HG03196 (cell line): ENCODE data around the gene HYAL2.

Experiments used
- ATAC-seq: cut with Tn5 transposase; IDR thresholded peaks from one replicate; pipeline ENCODE4 v1.9.1; 2021; ENCODE audit not compliant: unreplicated experiment

Gene HYAL2

DNA sequence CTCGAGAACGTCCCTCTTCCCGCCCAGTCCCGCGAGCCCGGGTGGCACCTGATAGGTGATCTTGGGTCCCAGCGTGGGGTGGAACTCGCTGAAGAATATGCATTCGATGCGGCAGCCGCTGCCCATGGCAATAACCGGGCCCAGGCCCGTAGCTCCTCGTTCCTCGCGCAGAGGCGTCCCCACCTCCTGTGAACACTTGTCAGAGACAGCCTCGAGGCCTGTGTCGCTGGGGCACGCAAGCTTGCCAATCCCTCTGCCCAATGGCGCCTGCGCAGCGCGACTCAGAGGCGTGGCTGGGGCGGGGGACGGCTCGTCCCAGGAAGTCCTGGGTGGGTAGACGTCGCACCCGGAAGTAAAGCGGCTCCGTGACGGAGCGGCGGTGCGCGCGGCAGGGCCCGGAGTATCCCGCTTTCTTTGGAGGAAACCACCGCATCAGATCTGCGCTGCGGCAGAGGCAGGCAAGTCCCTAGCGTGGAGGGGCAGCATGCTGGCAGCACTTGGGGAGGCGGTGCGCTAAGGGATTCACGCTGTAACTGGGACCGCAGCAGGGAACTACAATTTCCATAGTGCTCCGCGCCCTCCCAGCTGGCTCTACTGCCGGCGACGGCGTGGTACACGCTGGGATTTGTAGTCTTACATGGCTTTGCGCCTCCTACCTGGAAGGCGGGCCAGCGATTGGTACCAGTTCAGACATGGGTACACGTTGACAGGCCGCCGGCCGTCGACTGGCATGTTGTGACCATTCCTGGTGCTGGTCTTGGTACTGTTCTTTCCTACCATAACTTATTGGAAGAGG lies 28.2 kb upstream of the HYAL2 start, which contains the start of the genes CYB561D2 and NPRL2:
Gene CYB561D2, plus strand, starts transcription at position 336 of the 796 bp plus-strand sequence. CDS start 572 bp downstream, outside the sequence.
Gene NPRL2, minus strand, starts transcription at position 249 of the 796 bp plus-strand sequence. Its CDS starts 123 bp downstream, at position 126.
- ATAC-seq = peak; percentile 75

DNA sequence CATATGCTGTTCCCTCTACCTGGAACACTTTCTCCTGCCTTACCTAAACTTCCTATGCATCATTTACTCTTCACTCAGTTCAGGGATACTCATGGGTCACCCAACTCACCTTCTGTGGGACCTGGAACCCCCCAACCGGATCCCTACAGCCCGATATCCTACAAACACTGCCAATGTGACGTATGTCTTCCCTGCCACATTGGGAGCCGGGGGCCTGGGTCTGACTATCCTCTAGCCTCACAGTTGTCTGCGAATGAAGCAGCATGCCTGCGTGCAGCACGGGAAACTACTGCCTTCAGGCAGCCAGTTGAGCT lies 27.6 kb upstream of the HYAL2 start:
- no peak for ATAC-seq

DNA sequence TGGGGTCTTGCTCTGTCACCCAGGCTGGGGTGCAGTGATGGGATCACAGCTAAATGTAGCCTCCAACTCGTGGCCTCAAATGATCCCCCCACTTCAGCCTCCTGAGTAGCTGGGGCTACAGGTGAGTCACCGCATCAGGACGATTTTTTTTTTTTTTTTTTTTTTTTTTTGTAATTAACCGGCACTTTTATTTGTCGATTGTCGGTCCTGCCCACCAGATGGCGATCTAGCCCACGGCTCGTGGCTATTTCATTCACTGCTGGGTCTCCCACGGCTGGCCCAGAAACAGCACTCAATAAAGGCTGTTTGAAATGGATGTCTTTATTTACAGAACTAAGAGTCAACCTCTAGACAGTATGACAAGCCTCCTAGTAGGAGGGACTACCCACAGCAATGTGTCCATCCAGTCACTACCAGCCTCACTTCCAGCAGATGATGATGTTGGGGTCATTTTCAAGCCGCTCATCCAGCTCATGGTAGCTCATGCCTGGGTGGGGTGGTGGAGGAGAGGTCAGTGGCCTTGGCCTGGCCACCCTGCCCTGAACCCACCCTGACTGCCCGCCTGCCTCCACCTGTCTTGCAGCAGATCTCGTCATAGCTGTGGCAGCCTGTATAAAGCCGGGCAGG lies 24.8 kb upstream of the HYAL2 start:
- ATAC-seq = no peak

DNA sequence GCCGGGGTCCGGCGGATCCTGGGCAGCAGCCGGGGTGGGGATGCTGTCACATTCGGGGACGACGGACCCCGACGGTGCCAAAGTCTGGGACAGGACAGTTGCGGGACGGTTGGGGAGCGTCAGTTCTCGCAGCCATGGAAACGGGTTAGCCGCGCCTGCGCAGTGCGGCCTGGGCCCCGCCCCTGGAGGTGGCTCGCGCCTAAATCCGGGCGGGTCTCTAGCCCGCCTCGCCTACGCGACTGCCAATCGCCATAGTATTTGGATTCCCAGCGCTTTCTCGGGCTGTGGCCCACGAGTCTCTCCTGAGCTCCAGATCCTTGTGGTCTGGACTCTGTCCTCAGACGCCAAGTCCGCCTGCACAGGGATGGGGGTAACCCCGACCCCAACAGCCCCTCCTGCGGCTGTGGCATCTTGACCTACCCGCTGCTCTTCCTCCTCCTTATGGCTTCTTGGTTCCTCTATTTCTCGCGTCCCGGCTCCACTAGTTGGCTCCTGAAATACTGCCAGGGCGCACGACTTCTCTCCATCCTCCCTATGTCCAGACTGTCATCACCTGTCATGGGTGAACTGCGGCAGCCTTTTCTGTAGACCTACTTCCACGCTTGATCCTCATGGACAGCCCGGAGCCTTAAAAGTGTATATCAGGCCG lies 23.2 kb upstream of the HYAL2 start, which contains the start of gene ZMYND10:
Gene ZMYND10, minus strand, starts transcription at position 147 of the 649 bp plus-strand sequence. CDS start 153 bp downstream, outside the sequence.
- no peak for ATAC-seq

DNA sequence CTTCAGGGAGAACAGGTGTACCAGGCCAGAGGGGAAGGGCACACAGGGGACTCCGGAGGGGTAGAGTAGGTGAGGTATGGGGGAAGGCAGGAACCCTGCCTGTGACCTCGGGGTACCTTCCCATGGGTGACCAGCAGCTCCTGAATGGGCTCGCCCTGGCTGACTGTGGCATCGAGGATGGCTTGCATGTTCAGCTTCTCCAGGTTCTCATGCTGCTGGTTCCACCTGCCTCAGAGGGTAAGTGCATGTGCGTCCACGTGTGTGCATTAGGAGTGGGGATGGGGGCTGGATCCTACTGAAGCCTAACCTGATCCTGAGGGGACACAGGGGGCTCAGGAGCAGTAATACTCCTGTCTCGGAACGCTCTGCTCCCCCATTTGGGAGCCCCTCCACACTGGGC lies 22.5 kb upstream of the HYAL2 start:
- no peak for ATAC-seq

DNA sequence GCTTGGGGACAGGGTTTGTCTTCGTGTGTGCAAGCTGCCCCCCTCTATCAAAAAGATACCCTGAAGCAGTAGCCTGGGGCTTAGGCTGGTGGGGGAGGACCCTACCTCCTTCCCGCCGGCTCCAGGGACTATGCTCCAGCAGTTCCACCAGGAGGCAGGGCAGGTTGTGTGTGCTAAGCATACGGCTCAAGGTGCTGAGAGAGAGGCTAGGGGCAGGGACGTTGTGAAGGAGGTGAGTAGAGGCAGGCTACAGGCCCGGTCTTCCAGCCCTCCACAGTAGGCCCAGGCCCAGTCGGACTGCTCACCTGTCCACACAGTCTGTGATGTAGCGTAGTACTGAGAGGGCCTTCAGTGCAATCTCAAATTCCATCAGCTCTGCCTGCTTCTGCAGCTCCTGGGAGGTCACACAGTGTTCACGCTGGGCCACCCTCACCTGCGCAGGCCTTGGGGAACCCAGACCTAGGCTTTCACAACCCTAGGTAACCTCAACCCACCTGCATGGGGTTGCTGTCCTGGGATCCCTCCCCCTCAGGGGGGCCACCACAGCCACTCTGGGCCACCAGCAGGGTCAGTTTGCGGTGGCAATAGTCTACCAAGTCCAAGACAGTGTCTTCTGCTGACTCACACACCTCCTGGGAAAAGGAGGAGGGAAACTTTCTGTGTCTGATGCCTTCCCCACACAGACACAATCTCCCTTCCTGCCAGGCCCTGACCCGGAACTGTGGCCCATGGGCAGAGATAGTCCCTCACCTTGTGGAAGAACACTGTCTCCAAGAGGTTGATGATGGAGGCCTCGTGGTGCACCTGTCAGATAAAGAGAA lies 20.5 kb upstream of the HYAL2 start:
- ATAC-seq = no peak

DNA sequence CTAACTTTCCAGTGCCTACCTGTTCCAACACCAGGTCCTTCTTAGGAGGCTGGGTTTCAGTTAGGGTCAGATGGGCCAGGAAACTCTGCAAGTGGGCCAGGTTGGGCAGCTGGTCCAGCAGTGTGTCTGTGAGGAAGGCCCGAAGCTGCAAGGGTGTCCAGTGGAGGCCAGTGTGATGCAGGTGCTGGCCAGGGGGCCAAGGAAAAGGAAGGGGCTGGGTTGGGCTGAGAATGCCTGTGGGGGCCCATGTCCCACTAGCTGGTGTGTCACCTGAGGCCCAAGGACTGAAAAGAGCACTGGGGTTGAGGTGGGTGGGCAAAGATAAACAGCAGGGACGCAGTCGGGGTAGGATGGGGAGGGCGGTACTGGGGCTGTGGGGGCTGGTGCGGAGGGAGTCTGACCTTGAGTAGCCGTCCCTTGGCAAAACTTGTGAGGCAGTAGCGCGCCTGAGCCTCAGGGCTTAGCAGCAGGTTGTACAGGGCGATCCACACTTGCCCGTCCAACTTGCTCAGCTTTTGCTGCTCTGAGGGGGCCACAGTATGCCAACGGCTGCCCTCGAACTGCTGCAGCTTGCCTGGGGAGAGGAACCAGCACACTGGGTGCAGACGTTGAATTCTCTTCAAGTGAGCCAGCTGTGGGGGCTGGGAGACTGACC lies 19.6 kb upstream of the HYAL2 start:
- ATAC-seq = no peak

DNA sequence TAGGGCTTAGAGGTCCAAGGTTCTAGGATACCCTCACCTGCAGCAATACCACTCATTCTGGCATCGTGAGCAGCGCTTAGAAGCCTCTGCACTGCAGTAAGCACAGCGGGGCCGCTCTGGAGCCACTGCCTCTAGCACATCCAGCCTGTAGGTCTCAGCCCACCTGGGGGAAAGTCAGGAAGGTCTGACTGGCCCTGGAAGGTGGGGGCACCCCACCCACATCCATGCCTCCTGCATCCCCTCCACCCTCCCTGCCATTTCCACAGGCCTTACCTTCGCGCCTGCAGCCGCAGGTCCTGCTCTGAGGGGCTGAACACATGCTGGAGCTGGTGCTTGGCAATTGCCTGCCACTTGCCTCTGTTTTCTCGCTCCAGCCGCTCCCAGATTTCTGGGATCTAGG lies 19.0 kb upstream of the HYAL2 start:
- ATAC-seq = no peak

DNA sequence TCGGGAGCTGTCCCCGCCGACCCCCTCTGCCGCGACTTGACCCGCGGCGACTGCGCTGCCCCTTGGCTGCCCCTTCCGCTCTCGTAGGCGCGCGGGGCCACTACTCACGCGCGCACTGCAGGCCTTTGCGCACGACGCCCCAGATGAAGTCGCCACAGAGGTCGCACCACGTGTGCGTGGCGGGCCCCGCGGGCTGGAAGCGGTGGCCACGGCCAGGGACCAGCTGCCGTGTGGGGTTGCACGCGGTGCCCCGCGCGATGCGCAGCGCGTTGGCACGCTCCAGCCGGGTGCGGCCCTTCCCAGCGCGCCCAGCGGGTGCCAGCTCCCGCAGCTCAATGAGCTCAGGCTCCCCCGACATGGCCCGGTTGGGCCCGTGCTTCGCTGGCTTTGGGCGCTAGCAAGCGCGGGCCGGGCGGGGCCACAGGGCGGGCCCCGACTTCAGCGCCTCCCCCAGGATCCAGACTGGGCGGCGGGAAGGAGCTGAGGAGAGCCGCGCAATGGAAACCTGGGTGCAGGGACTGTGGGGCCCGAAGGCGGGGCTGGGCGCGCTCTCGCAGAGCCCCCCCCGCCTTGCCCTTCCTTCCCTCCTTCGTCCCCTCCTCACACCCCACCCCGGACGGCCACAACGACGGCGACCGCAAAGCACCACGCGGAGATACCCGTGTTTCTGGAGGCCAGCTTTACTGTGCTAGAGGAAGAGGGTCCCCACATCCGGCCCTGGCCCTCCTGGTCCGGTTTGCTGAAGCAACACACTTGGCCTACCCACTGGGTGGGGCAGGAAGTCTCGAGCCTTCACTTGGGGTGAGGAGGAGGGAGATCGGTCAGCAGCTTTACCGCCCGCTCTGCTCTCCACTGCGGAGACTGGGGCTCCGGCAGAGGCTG lies 18.1 kb upstream of the HYAL2 start, which contains the start of gene RASSF1:
Gene RASSF1, minus strand, starts transcription at position 389 of the 882 bp plus-strand sequence. Its CDS starts 31 bp downstream, at position 358.
- ATAC-seq = no peak

DNA sequence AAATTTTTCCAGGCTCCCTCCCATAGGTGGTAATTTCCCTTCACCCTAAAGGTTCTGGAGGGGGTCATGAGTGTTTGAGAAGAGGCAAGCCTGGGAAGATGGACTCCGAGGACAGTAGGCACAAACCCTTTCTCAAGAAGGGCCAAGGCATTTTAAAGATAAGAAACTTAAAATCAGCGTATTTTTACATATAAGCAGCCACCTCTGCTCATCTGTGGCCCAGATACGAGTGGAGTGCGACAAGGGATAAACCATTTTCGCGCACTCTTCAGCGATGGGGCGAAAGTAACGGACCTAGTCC lies 17.6 kb upstream of the HYAL2 start:
- no peak for ATAC-seq

DNA sequence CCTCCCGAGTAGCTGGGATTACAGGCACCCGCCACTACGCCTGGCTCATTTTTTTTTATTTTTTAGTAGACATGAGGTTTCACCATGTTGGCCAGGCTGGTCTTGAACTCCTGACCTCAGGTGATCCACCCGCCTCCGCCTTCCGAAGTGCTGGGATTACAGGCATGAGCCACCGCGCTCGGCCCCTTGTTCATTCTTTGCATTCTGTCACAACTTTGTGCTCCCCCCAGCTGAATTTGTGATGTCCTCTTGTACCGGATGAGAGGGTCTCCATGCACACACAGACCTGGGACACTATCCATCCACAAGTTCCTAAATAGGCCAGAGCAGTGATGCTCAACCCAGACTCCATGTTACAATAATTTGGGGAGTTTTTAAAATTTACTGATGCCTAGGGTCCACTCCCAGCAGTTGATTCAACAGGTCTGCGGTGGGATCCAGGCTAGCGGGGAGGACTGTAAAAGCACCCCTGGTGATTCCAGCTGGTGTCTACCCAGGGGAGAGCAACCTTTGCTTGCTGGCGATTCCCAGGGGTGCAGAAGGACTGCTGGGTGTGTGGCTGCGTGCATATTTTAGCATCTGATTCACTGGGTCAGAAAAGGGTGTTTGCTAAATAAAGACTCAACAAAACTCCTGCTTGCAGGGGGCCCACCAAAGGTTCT lies 17.1 kb upstream of the HYAL2 start:
- no peak for ATAC-seq

DNA sequence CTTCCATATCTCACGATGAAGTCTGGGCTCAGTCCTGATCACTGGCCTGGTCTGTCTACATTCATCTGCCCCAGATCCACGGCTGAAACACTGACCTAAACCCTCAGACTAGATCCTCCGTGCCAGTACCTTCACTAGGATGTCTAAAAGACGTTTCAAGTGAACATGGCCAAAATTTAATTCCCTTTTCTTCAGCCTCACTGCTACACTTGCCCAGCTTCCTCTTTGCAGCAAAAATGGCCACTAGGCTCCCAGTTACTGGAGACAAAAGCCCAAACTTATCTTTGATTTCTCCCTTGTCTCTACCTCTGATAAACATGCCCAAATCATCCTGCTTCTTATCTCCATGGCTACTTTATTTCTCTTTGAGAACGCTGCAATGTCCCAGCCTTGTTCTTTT lies 16.4 kb upstream of the HYAL2 start:
- ATAC-seq = no peak

DNA sequence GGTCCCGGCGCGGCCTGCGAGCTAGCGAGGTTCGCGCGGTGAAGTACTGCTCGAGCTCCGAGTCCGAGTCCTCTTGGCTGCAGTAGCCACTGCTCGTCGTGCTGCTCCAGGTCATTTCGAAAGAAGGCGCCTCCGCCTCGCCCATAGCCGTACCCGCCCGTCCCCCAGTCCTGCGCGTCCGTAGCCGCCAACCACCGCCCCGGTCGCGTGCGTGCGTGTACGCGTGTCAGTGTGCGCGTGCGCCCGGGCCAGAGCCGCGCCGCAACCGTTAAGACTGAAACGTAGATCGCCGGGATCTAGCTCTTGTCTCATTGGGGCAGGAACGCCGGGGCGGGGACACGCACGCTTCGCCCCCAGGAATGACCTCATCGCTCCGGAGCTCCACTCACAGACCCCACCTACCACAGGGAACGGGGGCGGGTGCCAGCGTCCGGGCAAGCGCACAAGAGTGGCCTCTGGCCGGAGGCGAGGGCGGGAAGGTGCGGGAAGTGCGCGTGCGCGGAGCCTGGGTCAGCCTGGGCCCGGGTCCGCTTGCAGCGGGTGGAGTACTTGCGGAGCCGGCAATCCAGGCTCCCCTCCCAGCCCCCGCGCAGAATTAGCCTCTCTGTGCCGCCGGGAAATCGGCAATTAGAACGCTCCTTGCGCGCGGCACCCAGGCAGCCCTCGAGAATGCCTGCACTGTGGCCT lies 14.8 kb upstream of the HYAL2 start:
- ATAC-seq = peak; percentile 77

DNA sequence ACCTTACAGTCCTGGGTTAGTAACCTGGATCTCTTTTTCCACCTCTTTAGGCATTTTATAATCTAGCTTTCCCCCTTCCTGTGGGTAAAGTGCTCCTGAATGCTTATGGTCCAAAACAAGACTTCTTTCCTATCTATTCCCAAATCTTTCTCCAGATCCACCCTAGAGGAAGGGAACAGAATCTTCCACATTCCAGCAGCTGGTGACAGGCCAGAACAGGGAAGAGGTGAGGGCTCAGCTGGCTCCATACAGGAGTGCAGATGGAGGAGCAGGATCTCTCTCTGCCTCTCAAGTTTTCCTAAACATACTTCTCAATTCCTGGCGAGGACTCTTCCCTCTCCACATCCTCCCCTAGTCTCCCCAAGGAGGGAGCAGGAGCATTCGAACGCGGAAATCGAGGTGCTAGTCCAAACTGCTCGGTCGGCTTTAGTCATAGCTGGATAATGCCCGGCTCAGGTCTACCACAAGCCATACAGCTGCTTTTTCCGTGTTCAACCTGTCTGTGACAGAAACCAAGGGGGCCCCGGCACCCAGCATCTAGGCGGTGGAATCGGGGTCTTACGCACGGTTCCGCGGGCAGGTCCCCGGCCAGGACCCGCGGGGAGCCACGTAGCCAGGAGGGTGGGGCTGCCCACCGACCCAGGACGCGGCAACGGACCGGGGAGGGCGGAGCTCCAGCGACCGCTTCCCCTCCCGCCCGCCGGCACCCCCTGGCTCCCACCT lies 14.1 kb upstream of the HYAL2 start:
- peak; percentile 30 for ATAC-seq

DNA sequence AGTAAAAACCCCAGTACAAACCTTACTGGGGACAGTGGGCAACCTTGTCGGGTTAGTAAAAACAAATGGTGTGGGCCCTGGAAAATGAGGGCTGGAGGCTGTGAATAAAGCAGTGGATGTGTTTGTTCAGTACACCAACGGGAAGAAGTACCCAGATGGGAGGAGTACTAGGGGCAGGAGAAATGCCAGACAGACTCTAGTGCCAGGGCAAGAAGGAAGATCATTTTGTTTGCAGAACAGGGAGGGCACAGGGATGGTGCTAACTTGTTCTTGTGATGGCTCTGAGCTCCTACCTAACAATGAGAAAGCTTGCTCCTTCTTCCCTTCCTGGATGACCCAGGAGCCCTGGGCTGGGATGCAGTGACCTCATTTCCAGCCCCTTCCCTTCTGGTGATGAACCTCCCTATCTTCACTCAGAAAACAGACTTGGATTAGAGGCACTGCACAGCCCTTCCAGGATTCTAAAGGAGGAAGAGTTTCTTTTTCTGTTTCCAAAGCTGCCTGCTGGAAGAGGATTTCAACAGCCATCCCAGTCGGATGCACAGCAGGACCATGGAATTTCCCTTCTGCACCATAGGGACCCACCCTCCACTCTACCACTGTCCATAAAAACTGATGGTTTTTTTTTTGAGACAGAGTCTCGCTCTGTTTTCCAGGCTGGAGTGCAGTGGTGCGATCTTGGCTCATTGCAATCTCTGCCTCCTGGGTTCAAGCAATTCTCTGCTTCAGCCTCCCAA lies 12.0 kb upstream of the HYAL2 start:
- no peak for ATAC-seq

DNA sequence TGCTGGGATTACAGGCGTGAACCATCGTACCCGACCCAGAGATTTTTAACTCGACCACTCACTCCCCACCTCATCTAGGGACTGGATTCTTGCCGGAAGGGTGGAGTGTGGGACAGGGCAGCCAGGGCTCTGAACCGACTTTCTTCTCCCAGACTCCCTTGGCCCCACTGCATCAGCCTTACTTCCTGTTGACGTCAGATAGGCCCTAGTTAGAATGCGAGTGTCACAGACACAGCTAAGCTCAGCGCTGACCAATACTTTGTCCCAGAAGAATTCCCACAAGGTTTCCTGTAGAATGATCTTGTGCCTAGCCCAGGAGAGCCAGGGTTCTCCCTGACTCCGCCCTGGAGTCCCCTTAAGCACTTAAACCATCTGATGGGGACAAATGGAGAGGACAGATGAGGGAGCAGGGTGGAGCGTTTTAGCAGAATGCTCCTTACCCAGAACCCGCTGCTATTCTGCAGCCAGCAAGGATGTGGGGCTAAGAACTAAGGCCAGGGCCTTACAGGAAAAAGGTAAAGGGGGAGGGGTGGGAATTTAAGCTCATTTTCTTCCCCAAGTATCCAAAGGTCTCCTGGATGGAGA lies 11.3 kb upstream of the HYAL2 start:
- no peak for ATAC-seq

DNA sequence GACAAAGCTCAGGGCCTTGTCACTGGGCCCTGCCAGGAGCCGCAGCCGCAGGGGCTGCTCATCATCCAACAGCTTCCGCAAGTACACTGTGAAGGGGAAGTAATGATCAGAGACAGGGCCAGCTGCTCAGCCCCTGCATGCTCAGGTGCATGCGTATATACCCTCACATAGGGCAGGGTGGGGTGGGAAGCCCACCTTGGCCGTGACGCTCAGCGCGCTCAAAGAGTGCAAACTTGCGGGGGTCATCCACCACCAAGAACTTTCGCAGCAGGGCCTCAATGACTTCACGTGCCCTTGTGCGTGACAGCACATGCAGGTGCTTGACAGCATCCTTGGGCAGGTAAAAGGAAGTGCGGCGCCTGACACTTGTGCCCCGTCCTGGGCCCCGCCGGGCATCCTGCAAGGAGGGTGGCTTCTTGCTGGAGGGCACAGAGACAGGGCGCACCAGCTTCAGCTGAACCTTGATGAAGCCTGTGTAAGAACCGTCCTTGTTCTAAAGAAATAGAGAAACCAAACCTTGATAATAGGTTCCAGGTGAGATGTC lies 8.9 kb upstream of the HYAL2 start:
- ATAC-seq = no peak
